Right lobe of liver (tissue), 4 donors: ENCODE results near the gene POPDC2.

Source experiments
- POLR2A ChIP-seq: fragments of 450-650 bp; IDR thresholded peaks from one replicate; pipeline ENCODE4 v1.6.1; 2017; ENCODE audit warnings: antibody characterized with exemption, mild to moderate bottlenecking
- TF ChIP-seq, protein P1 (sequence below), 4 donors: fragments of 200-600 bp in 3 of 4; fragments of 450-650 bp in 1 of 4; IDR thresholded peaks; one replicate each; pipeline versions ENCODE4 v1.5.1 to v1.8.0; 2016 to 2022; ENCODE audit warnings: antibody characterized with exemption in 4 of 4, mild to moderate bottlenecking in 2 of 4
- donor health status: DM: no; HTN: no; CAD: no.
- donor health status: DM: no; HTN: no; CAD: no.
- donor health status: DM: no; HTN: yes; CAD: no.

DNA sequence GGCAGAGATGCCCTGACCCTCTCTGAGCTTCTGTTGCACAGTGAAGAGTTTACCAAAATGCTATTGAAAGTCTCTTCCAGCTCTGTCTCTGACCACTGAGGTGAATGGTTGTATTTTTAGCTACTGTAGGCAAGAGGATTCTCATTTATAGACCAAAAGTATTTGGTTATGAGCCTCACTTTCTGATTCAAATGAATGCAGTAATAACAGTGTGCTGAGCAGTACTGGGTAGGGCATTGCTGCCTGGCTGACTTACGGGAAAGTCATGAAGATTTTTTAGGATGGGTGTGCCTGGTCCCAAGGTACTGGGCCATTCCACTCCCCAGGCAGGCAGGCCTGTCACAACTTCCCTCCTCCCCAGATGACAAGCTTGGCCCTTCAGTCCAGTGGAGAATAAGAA is 47.2 kb downstream of the POPDC2 start:
- TF ChIP-seq, protein P1, sequence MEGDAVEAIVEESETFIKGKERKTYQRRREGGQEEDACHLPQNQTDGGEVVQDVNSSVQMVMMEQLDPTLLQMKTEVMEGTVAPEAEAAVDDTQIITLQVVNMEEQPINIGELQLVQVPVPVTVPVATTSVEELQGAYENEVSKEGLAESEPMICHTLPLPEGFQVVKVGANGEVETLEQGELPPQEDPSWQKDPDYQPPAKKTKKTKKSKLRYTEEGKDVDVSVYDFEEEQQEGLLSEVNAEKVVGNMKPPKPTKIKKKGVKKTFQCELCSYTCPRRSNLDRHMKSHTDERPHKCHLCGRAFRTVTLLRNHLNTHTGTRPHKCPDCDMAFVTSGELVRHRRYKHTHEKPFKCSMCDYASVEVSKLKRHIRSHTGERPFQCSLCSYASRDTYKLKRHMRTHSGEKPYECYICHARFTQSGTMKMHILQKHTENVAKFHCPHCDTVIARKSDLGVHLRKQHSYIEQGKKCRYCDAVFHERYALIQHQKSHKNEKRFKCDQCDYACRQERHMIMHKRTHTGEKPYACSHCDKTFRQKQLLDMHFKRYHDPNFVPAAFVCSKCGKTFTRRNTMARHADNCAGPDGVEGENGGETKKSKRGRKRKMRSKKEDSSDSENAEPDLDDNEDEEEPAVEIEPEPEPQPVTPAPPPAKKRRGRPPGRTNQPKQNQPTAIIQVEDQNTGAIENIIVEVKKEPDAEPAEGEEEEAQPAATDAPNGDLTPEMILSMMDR (IDR thresholded peaks at IDR 0.05) = no peak
- TF ChIP-seq POLR2A = no peak
